Upper lobe of left lung (tissue), 6 donors: ENCODE results near the gene TPD52L1. TPM values are rescaled to one million over a fixed set of nuclear protein-coding genes. Genes with fewer than 3 reads are reported as not detected.

ENCODE experiments used
- ATAC-seq, 2 donors: fragments of 200-7000 bp; cut with Tn5 transposase; one replicate each; pipeline ENCODE4 v1.9.1; 2022; ENCODE audit warnings: mild to moderate bottlenecking in 2 of 2, moderate library complexity in 2 of 2; ENCODE audit not compliant: low FRiP score in 2 of 2
- DNase-seq, 2 donors: peaks; one replicate each; pipeline ENCODE4 v3.0.0-alpha.2; 2019 to 2020
- H3K27ac ChIP-seq, 4 donors: fragments of 200-600 bp; sonication (generic); one replicate each; pipeline ENCODE4 v1.5.1; 2016 to 2019
- H3K27me3 ChIP-seq, 4 donors: fragments of 200-600 bp; sonication (generic); one replicate each; pipeline ENCODE4 v1.5.1; 2017 to 2019
- H3K36me3 ChIP-seq, 4 donors: fragments of 200-600 bp; sonication (generic); one replicate each; pipeline ENCODE4 v1.5.1; 2016 to 2019
- H3K4me1 ChIP-seq, 4 donors: fragments of 200-600 bp; sonication (generic); one replicate each; pipeline ENCODE4 v1.5.1; 2018 to 2019
- H3K4me3 ChIP-seq, 4 donors: fragments of 200-600 bp; sonication (generic); one replicate each; pipeline ENCODE4 v1.5.1; 2017 to 2019; ENCODE audit warnings: mild to moderate bottlenecking in 2 of 4, moderate library complexity in 1 of 4
- H3K9me3 ChIP-seq, 4 donors: fragments of 200-600 bp; sonication (generic); one replicate each; pipeline ENCODE4 v1.5.1; 2018 to 2019
- EP300 ChIP-seq, 4 donors: sonication (generic); formaldehyde crosslinking; IDR thresholded peaks; one replicate each; pipeline ENCODE4 v1.5.1; 2017; ENCODE audit warnings: antibody characterized with exemption in 4 of 4, control low read depth in 2 of 4
- POLR2A ChIP-seq, 4 donors: fragments of 450-650 bp; IDR thresholded peaks; one replicate each; pipeline ENCODE4 v1.5.1; 2016 to 2017; ENCODE audit warnings: antibody characterized with exemption in 4 of 4, mild to moderate bottlenecking in 2 of 4
- POLR2AphosphoS5 ChIP-seq, 2 donors: sonication (generic); formaldehyde crosslinking; IDR thresholded peaks; one replicate each; pipeline ENCODE4 v1.5.1; 2017; ENCODE audit warnings: antibody characterized with exemption in 2 of 2
- WGBS, 2 donors: methylation state at CpG; one replicate each; pipeline ENCODE4 v1.1.5; 2017 to 2018; 5-methylcytosine and 5-hydroxymethylcytosine counted together
- total RNA-seq, 6 donors: library from RNA; depleted of rRNA in 4 of 6; stranded (reverse); fragments of >200 nt in 4 of 6; gene quantifications; one replicate each; pipeline versions ENCODE4 v1.1.0 to v1.2.1, GENCODE V29; 2016 to 2021
- TF ChIP-seq, protein P1 (sequence below), 6 experiments: fragments of 450-650 bp in 4 of 6; fragments of 200-600 bp in 2 of 6; sonication (generic) in 2 of 6; IDR thresholded peaks; one replicate each; pipeline ENCODE4 v1.5.1; 2016 to 2019; ENCODE audit warnings: antibody characterized with exemption in 6 of 6
- donor health status: DM: no; HTN: no; CAD: no; lungs with moderate emphysema.
- donor health status: DM: no; HTN: yes; CAD: no; lungs with severe emphysema.

Gene TPD52L1
- total RNA-seq, 6 donors from 2014 or later, result 15.5 to 63.4 (median 32.2) TPM

DNA sequence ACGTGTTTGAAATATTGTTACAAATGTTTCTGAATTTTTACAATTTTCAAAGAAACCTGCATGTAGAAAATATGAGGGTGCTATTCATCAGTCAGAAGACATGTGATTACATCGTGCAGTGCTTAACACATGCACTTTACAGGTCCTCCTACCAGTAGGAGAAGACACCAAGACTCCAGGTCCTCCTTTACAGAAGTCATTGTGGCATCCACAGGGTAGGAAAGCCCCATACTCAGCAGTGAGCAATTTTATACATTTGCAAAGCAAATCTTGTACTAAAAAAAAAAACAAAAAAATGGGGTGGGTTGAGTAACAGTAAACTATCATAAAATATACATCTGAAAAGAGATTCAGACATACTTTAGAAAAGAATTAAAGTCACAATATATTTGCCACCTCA is 14.0 kb downstream of the TPD52L1 start:
- Histone ChIP-seq H3K4me3 (no peak overlapping the region), H3K9me3 (no peaks in the 10 kb centered on the region), H3K27me3 (no peaks in the 10 kb centered on the region), H3K27ac (no peak overlapping the region), H3K4me1 (no peaks in the 10 kb centered on the region), H3K36me3 (no peaks in the 10 kb centered on the region)
- 88 to 95% methylated on average over 2 of the region's 2 CpGs for WGBS, 2 donors
- TF ChIP-seq, protein P1, sequence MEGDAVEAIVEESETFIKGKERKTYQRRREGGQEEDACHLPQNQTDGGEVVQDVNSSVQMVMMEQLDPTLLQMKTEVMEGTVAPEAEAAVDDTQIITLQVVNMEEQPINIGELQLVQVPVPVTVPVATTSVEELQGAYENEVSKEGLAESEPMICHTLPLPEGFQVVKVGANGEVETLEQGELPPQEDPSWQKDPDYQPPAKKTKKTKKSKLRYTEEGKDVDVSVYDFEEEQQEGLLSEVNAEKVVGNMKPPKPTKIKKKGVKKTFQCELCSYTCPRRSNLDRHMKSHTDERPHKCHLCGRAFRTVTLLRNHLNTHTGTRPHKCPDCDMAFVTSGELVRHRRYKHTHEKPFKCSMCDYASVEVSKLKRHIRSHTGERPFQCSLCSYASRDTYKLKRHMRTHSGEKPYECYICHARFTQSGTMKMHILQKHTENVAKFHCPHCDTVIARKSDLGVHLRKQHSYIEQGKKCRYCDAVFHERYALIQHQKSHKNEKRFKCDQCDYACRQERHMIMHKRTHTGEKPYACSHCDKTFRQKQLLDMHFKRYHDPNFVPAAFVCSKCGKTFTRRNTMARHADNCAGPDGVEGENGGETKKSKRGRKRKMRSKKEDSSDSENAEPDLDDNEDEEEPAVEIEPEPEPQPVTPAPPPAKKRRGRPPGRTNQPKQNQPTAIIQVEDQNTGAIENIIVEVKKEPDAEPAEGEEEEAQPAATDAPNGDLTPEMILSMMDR (IDR thresholded peaks at IDR 0.05), result no peak
- no peak for TF ChIP-seq EP300 (IDR thresholded peaks at IDR 0.05)
- no peak for TF ChIP-seq POLR2A (IDR thresholded peaks at IDR 0.05)
- no peak for TF ChIP-seq POLR2AphosphoS5 (IDR thresholded peaks at IDR 0.05)
- ATAC-seq, result no peak
- no peak for DNase-seq

DNA sequence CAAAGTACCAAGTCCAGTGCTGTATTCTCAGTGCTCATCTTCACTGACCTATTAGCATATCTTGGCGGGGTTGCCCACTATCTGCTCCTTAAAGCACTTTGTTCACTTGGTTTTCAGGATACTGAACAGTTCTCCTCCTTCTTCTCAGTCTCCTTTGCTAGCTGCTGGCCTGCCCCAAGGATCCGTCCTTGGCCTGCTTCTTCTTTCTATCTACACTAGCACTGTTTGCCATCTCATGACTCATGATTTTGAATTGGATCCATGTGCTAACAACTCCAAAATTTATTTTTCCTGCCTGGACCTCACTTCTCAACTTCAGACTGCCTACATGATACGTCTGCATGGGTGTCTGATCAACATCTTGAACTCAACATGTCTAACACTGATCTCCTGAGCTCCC is 15.5 kb downstream of the TPD52L1 start:
- TF ChIP-seq POLR2AphosphoS5 (IDR thresholded peaks at IDR 0.05) (no peak), EP300 (IDR thresholded peaks at IDR 0.05) (no peak), POLR2A (IDR thresholded peaks at IDR 0.05) (no peak)
- TF ChIP-seq, protein P1 (IDR thresholded peaks at IDR 0.05), result no peak
- H3K4me3 ChIP-seq, result no peak overlapping the region
- H3K36me3 ChIP-seq, result no peaks in the 10 kb centered on the region
- H3K27me3 ChIP-seq, result no peaks in the 10 kb centered on the region
- peak in 1 of 2 donors; percentile 53 for ATAC-seq
- H3K27ac ChIP-seq, result no peak overlapping the region
- H3K4me1 ChIP-seq, result no peaks in the 10 kb centered on the region
- no peak for DNase-seq
- WGBS, 2 donors, result 74 to 76% methylated on average over 3 of the region's 3 CpGs
- no peaks in the 10 kb centered on the region for H3K9me3 ChIP-seq

DNA sequence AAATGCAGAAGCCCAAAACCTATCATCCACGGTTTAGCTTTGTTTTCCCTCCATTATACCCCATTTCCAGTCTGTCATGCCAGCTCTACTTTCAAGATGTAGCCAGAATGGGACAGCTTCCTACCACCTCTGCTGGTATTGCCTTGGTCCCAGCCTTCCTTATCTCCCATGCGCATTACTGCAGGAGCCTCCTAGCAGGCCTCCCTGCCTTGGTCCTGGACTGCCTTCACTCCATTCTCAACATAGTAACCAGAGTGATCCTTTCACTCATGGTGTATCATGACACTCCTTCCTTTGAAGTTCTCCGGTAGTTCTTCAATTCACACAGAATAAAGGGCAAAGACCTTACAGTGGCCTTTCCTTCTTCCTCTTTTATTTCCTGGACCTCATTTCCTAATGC is 15.9 kb downstream of the TPD52L1 start:
- Histone ChIP-seq H3K27ac (no peak overlapping the region), H3K36me3 (no peaks in the 10 kb centered on the region), H3K9me3 (no peaks in the 10 kb centered on the region), H3K4me1 (no peaks in the 10 kb centered on the region), H3K4me3 (no peak overlapping the region), H3K27me3 (no peaks in the 10 kb centered on the region)
- TF ChIP-seq, protein P1 (IDR thresholded peaks at IDR 0.05), result no peak
- TF ChIP-seq POLR2A (IDR thresholded peaks at IDR 0.05), result no peak
- TF ChIP-seq POLR2AphosphoS5 (IDR thresholded peaks at IDR 0.05), result no peak
- no peak for TF ChIP-seq EP300 (IDR thresholded peaks at IDR 0.05)
- DNase-seq (no peak), ATAC-seq (peak in 1 of 2 donors; percentile 48)
- WGBS, 2 donors, result 71 to 79% methylated on average over 3 of the region's 3 CpGs

DNA sequence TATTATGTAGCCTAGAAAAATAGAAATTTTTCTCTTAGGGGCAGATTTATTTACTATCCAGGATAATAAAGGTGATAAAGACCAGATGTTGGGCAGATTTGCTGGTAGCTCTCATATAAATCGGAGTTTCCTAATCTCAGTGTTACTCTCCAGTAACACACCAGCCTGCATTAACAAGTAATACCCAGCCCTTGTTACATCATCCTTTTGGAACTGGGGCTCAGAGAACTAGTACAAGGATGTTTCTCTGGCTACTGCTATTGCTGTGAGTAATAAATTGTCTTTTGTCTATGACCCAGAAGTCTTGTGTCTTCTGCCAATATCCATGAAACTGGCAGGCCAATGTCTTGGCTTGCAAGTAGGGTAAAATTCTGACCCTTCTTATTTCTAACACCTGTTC is 16.8 kb downstream of the TPD52L1 start:
- H3K4me1 ChIP-seq, result no peaks in the 10 kb centered on the region
- H3K9me3 ChIP-seq, result no peaks in the 10 kb centered on the region
- no peak overlapping the region for H3K27ac ChIP-seq
- no peaks in the 10 kb centered on the region for H3K27me3 ChIP-seq
- no peak overlapping the region for H3K4me3 ChIP-seq
- 85 to 88% methylated on average over 1 of the region's 1 CpG for WGBS, 2 donors
- DNase-seq, result no peak
- H3K36me3 ChIP-seq, result no peaks in the 10 kb centered on the region
- ATAC-seq, result peak in 1 of 2 donors; percentile 79
- TF ChIP-seq EP300 (IDR thresholded peaks at IDR 0.05) (no peak), POLR2A (IDR thresholded peaks at IDR 0.05) (no peak), POLR2AphosphoS5 (IDR thresholded peaks at IDR 0.05) (no peak)
- TF ChIP-seq, protein P1 (IDR thresholded peaks at IDR 0.05), result no peak

DNA sequence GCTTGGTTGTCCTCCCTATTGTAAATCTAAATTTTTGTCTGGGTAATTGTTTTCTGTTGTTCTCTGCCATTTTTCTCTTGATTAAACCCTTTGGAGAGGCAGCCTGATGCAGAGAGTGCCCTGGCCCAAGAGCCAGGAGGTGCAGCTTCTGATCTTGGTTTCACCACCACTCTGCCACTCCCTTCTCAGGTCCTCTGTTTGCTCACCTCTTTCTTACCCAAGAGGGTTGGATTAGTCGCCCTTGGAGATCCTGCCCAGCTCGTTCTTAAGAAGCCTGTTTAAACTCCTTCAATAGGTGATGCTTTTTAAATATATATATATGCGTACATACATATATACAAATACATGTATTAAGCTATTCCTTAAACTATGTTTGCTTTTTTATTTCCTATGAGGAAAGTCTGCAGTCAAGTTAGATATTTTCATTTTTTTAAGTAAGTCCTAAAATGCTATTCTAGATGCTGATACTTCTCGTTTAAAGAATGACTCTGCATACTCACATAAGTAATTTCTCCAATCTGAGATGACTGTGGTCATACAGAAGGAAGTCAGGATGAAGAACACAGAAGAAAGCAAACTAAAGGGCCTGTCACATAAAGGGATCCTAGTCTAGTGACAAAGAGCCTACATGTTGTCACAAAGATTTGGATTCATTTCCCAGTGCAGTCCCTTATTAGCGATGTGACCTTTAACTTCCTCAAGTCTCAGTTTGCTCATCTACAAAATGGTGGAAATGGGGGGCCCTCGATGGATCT is 19.9 kb downstream of the TPD52L1 start:
- H3K36me3 ChIP-seq, result no peaks in the 10 kb centered on the region
- TF ChIP-seq POLR2AphosphoS5 (IDR thresholded peaks at IDR 0.05) (no peak), POLR2A (IDR thresholded peaks at IDR 0.05) (no peak), EP300 (IDR thresholded peaks at IDR 0.05) (no peak)
- TF ChIP-seq, protein P1 (IDR thresholded peaks at IDR 0.05), result no peak
- no peaks in the 10 kb centered on the region for H3K9me3 ChIP-seq
- no peak overlapping the region for H3K27ac ChIP-seq
- no peaks in the 10 kb centered on the region for H3K27me3 ChIP-seq
- WGBS, 2 donors, result 59 to 72% methylated on average over 6 of the region's 6 CpGs
- H3K4me3 ChIP-seq, result no peak overlapping the region
- H3K4me1 ChIP-seq, result no peaks in the 10 kb centered on the region
- DNase-seq (peak in 1 of 2 donors; percentile 49), ATAC-seq (peak in 1 of 2 donors; percentile 53)
